Renal cortical epithelial cell (primary cell): ENCODE data around the gene FRA10AC1. TPM values are rescaled to one million over a fixed set of nuclear protein-coding genes. Genes with fewer than 3 reads are reported as not detected.
A peak's percentile ranks its signal among the peaks of the same experiment; 100 is the strongest.

Experiments used
- DNase-seq: peaks from one replicate; pipeline ENCODE4 v3.0.0-alpha.2; 2011; ENCODE audit warnings: low read depth
- total RNA-seq: library from RNA; depleted of rRNA; stranded (reverse); fragments of >200 nt; gene quantifications from 2 replicates; pipeline ENCODE4 v1.2.3, GENCODE V29; 2014

FRA10AC1 gene
- total RNA-seq: 1.0 and 14.8 TPM in 2 replicates

- peak; percentile 60 for DNase-seq
Observed at GRCh38 chr10:93702210-93703001, at the start of gene FRA10AC1. TSS of gene FRA10AC1 (minus strand) at chr10:93702592. CDS start at chr10:93700106, 2,486 bp downstream.

GRCh38 chr10:93751832-93752231, 49.4 kb upstream of the FRA10AC1 start:
- DNase-seq: no peak

GRCh38 chr10:93751124-93751523, 48.7 kb upstream of the FRA10AC1 start:
- no peak for DNase-seq

GRCh38 chr10:93749218-93749799, 46.9 kb upstream of the FRA10AC1 start:
- DNase-seq: peak; percentile 54

GRCh38 chr10:93746844-93747284, 44.5 kb upstream of the FRA10AC1 start:
- DNase-seq: peak; percentile 96

GRCh38 chr10:93745408-93746065, 43.1 kb upstream of the FRA10AC1 start:
- DNase-seq: no peak

GRCh38 chr10:93742633-93743349, 40.4 kb upstream of the FRA10AC1 start:
- DNase-seq: no peak

- no peak for DNase-seq
Observed at GRCh38 chr10:93741367-93741766, 39.0 kb upstream of the FRA10AC1 start.

GRCh38 chr10:93726024-93726423, 23.6 kb upstream of the FRA10AC1 start:
- no peak for DNase-seq

GRCh38 chr10:93723153-93723552, 20.8 kb upstream of the FRA10AC1 start:
- no peak for DNase-seq

GRCh38 chr10:93722550-93722949, 20.2 kb upstream of the FRA10AC1 start:
- DNase-seq: peak; percentile 5

- DNase-seq: no peak
Observed at GRCh38 chr10:93719901-93720300, 17.5 kb upstream of the FRA10AC1 start.

- no peak for DNase-seq
Observed at GRCh38 chr10:93718937-93719725, 16.7 kb upstream of the FRA10AC1 start.

GRCh38 chr10:93716766-93717165, 14.4 kb upstream of the FRA10AC1 start:
- no peak for DNase-seq

- DNase-seq: no peak
Observed at GRCh38 chr10:93715345-93715744, 13.0 kb upstream of the FRA10AC1 start.

- DNase-seq: no peak
Observed at GRCh38 chr10:93712593-93712992, 10.2 kb upstream of the FRA10AC1 start.

GRCh38 chr10:93711891-93712290, 9.5 kb upstream of the FRA10AC1 start:
- no peak for DNase-seq

GRCh38 chr10:93710333-93710909, 8.0 kb upstream of the FRA10AC1 start:
- DNase-seq: no peak

- DNase-seq: no peak
Observed at GRCh38 chr10:93707623-93708022, 5.2 kb upstream of the FRA10AC1 start.

- no peak for DNase-seq
Observed at GRCh38 chr10:93704451-93704850, 2.1 kb upstream of the FRA10AC1 start.

- no peak for DNase-seq
Observed at GRCh38 chr10:93703841-93704240, 1.4 kb upstream of the FRA10AC1 start.
